ENCODE measurements around the gene FOXS1.

FOXS1 gene

GRCh38 chr20:31845300-31845863 lies at the start of gene FOXS1:
Gene FOXS1, minus strand, starts transcription at chr20:31845604. Its CDS starts 62 bp downstream, at chr20:31845542.
- DNase-seq = no peak

- DNase-seq = no peak
These were observed 45.2 kb upstream of the FOXS1 start for GRCh38 chr20:31890646-31891045.

- DNase-seq = no peak
These were observed 38.4 kb upstream of the FOXS1 start for GRCh38 chr20:31883829-31884228.

- DNase-seq = no peak
These were observed 36.5 kb upstream of the FOXS1 start for GRCh38 chr20:31881945-31882344.

GRCh38 chr20:31879143-31879987 lies 34.0 kb upstream of the FOXS1 start:
- DNase-seq = peak; percentile 67 to 73

- DNase-seq = no peak
These were observed 32.3 kb upstream of the FOXS1 start for GRCh38 chr20:31877684-31878083.

- no peak for DNase-seq
These were observed 30.3 kb upstream of the FOXS1 start for GRCh38 chr20:31875671-31876070.

- no peak for DNase-seq
These were observed 27.0 kb upstream of the FOXS1 start for GRCh38 chr20:31872406-31872805.

- DNase-seq = no peak
These were observed 26.2 kb upstream of the FOXS1 start for GRCh38 chr20:31871618-31871954.

GRCh38 chr20:31870726-31871617 lies 25.6 kb upstream of the FOXS1 start:
- no peak for DNase-seq

- no peak for DNase-seq
These were observed 24.7 kb upstream of the FOXS1 start, which contains the start of the genes DUSP15 and TTLL9 for GRCh38 chr20:31869942-31870725. Gene DUSP15, minus strand, starts transcription at chr20:31870527. Its CDS starts 190 bp downstream, at chr20:31870337. Gene TTLL9, plus strand, starts transcription at chr20:31870634. Its CDS starts 493 bp downstream, at chr20:31871127.

GRCh38 chr20:31869673-31869941 lies 24.2 kb upstream of the FOXS1 start:
- DNase-seq = no peak

- DNase-seq = no peak
These were observed 23.7 kb upstream of the FOXS1 start for GRCh38 chr20:31868853-31869672.

GRCh38 chr20:31866221-31866620 lies 20.8 kb upstream of the FOXS1 start:
- no peak for DNase-seq

GRCh38 chr20:31864521-31865400 lies 19.4 kb upstream of the FOXS1 start:
- DNase-seq = no peak

GRCh38 chr20:31863296-31864085 lies 18.1 kb upstream of the FOXS1 start:
- no peak for DNase-seq

GRCh38 chr20:31862506-31862905 lies 17.1 kb upstream of the FOXS1 start:
- no peak for DNase-seq

- DNase-seq = no peak
These were observed 16.7 kb upstream of the FOXS1 start for GRCh38 chr20:31862157-31862470.

- peak; percentile 52 to 64 for DNase-seq
These were observed 16.2 kb upstream of the FOXS1 start for GRCh38 chr20:31861385-31862156.

- no peak for DNase-seq
These were observed 15.7 kb upstream of the FOXS1 start for GRCh38 chr20:31861135-31861384.
